CD14-positive monocyte (primary cell): ENCODE measurements around the gene VWA3A. TPM values are rescaled to one million over a fixed set of nuclear protein-coding genes. Genes with fewer than 3 reads are reported as not detected.
A peak's percentile ranks its signal among the peaks of the same experiment; 100 is the strongest.

ENCODE experiments used
- DNase-seq, 3 donors: peaks; one replicate each; pipeline ENCODE4 v3.0.0-alpha.2; 2011 to 2022
- H2AFZ ChIP-seq: 2 replicates; pipeline ENCODE4 v1.6.0; 2012; ENCODE audit warnings: mild to moderate bottlenecking, low read depth, low read length, inconsistent platforms; ENCODE audit not compliant: insufficient read depth, poor library complexity, severe bottlenecking
- H3K27ac ChIP-seq, 2 donors: 1 replicate in 1 of 2; 2 replicates in 1 of 2; pipeline ENCODE4 v1.5.1; 2012 to 2013; ENCODE audit warnings: low read length in 2 of 2, control low read depth in 1 of 2, inconsistent platforms in 1 of 2, low read depth in 1 of 2, mild to moderate bottlenecking in 1 of 2
- H3K27me3 ChIP-seq, 2 donors: one replicate each; pipeline versions ENCODE4 v1.6.0 to v1.6.1; 2011 to 2013; ENCODE audit warnings: low read length in 2 of 2; ENCODE audit not compliant: control insufficient read depth in 2 of 2, insufficient read depth in 2 of 2
- H3K36me3 ChIP-seq, 2 donors: replicated peaks in 1 of 2; 1 replicate in 1 of 2; 2 replicates in 1 of 2; pipeline versions ENCODE4 v1.5.1 to v1.6.1; 2012 to 2013; ENCODE audit warnings: low read length in 2 of 2, control low read depth in 1 of 2, inconsistent platforms in 1 of 2, mild to moderate bottlenecking in 1 of 2; ENCODE audit not compliant: insufficient read depth in 2 of 2, control insufficient read depth in 1 of 2
- H3K4me1 ChIP-seq, 2 donors: 1 replicate in 1 of 2; 2 replicates in 1 of 2; pipeline versions ENCODE4 v1.5.1 to v1.6.1; 2012 to 2013; ENCODE audit warnings: low read length in 2 of 2, control low read depth in 1 of 2, inconsistent platforms in 1 of 2, mild to moderate bottlenecking in 1 of 2, moderate library complexity in 1 of 2; ENCODE audit not compliant: insufficient read depth in 2 of 2, control insufficient read depth in 1 of 2
- H3K4me2 ChIP-seq: replicated peaks from 2 replicates; pipeline ENCODE3; 2012; ENCODE audit warnings: low read length, moderate library complexity, mild to moderate bottlenecking; ENCODE audit not compliant: poor library complexity, severe bottlenecking; ENCODE audit errors: extremely low read depth
- H3K4me3 ChIP-seq, 3 experiments: fragments of 200-600 bp in 1 of 3; sonication (generic) in 1 of 3; replicated peaks in 1 of 3; 1 replicate in 2 of 3; 2 replicates in 1 of 3; pipeline ENCODE4 v1.5.1; 2011 to 2013; ENCODE audit warnings: low read length in 3 of 3, mild to moderate bottlenecking in 3 of 3, control low read depth in 2 of 3, low read depth in 2 of 3, inconsistent platforms in 1 of 3, moderate library complexity in 1 of 3
- H3K79me2 ChIP-seq: 2 replicates; pipeline ENCODE4 v1.6.0; 2012; ENCODE audit warnings: mild to moderate bottlenecking, control low read depth, inconsistent platforms, low read length, moderate library complexity; ENCODE audit not compliant: insufficient read depth
- H3K9ac ChIP-seq: 2 replicates; pipeline ENCODE4 v1.6.0; 2017; ENCODE audit warnings: low read length, mild to moderate bottlenecking; ENCODE audit not compliant: insufficient read depth, poor library complexity, severe bottlenecking
- H3K9me3 ChIP-seq, 2 donors: replicated peaks in 1 of 2; 1 replicate in 1 of 2; 2 replicates in 1 of 2; pipeline versions ENCODE4 v1.5.1 to v1.6.1; 2012 to 2013; ENCODE audit warnings: low read length in 2 of 2, control low read depth in 1 of 2; ENCODE audit not compliant: control insufficient read depth in 1 of 2, insufficient read depth in 1 of 2
- H4K20me1 ChIP-seq: 2 replicates; pipeline ENCODE4 v1.6.0; 2012; ENCODE audit warnings: mild to moderate bottlenecking, low read length, control low read depth, moderate library complexity; ENCODE audit not compliant: insufficient read depth
- H3K27ac Mint-ChIP-seq, 7 donors: one replicate each; pipeline ENCODE4 v1.8.0; 2020; ENCODE audit warnings: mild to moderate bottlenecking in 7 of 7, mixed read lengths in 7 of 7, moderate library complexity in 6 of 7, inconsistent platforms in 2 of 7
- H3K27me3 Mint-ChIP-seq, 3 donors: one replicate each; pipeline ENCODE4 v1.8.0; 2021 to 2022; ENCODE audit warnings: low read depth in 3 of 3, mild to moderate bottlenecking in 3 of 3, mixed read lengths in 3 of 3, moderate library complexity in 3 of 3, inconsistent platforms in 1 of 3
- H3K36me3 Mint-ChIP-seq, 2 donors: one replicate each; pipeline ENCODE4 v1.8.0; 2020; ENCODE audit warnings: mixed read lengths in 2 of 2, inconsistent platforms in 1 of 2, mild to moderate bottlenecking in 1 of 2
- H3K4me1 Mint-ChIP-seq: one replicate; pipeline ENCODE4 v1.8.0; 2020; ENCODE audit warnings: mild to moderate bottlenecking, mixed read lengths
- H3K4me3 Mint-ChIP-seq, 2 donors: one replicate each; pipeline ENCODE4 v1.8.0; 2020; ENCODE audit warnings: mild to moderate bottlenecking in 2 of 2, mixed read lengths in 2 of 2, moderate library complexity in 1 of 2
- H3K9me3 Mint-ChIP-seq, 7 donors: one replicate each; pipeline ENCODE4 v1.8.0; 2020 to 2022; ENCODE audit warnings: mixed read lengths in 7 of 7, mild to moderate bottlenecking in 6 of 7, moderate library complexity in 6 of 7, inconsistent platforms in 2 of 7
- WGBS: methylation state at CpG from one replicate; pipeline ENCODE4 v1.1.5; 2013; ENCODE audit warnings: missing lambda C conversion rate; ENCODE audit not compliant: insufficient coverage; 5-methylcytosine and 5-hydroxymethylcytosine counted together
- intact Hi-C, 2 donors: fragments of 100-400 bp; cut with micrococcal nuclease; formaldehyde crosslinking; loops; one replicate each; pipeline versions ENCODE4 v1.15.0 to v1.15.1; 2023
- polyA plus RNA-seq, 3 donors: library from polyadenylated mRNA; depleted of rRNA in 1 of 3; unstranded in 2 of 3; stranded (reverse) in 1 of 3; fragments of 300-500 nt in 2 of 3; fragments of >200 nt in 1 of 3; fragmentation: Illumina TruSeq in 2 of 3; gene quantifications; 1 replicate in 2 of 3; 2 replicates in 1 of 3; pipeline ENCODE4 v1.2.3, GENCODE V29; 2012 to 2021
- TF ChIP-seq, protein P1 (sequence below): fragments of 200-600 bp; IDR thresholded peaks from one replicate; pipeline ENCODE4 v1.8.0; 2022; ENCODE audit warnings: antibody characterized with exemption, mild to moderate bottlenecking

The VWA3A gene
- polyA plus RNA-seq, 3 donors, result 0.09 TPM; not detected in 2

- H3K4me2 ChIP-seq, result no peak overlapping the region
- Mint-ChIP-seq H3K9me3 (peaks cover 0 to 2% (median 0%) of the 10 kb centered on the region in 7 donors), H3K27me3 (peaks cover 5 to 13% (median 8%) of the 10 kb centered on the region in 3 donors), H3K4me3 (no peak overlapping the region), H3K36me3 (peaks cover 2 to 3% of the 10 kb centered on the region in 2 donors), H3K27ac (no peak overlapping the region), H3K4me1 (peaks cover 2% of the 10 kb centered on the region)
- no peak for DNase-seq
- TF ChIP-seq, protein P1, sequence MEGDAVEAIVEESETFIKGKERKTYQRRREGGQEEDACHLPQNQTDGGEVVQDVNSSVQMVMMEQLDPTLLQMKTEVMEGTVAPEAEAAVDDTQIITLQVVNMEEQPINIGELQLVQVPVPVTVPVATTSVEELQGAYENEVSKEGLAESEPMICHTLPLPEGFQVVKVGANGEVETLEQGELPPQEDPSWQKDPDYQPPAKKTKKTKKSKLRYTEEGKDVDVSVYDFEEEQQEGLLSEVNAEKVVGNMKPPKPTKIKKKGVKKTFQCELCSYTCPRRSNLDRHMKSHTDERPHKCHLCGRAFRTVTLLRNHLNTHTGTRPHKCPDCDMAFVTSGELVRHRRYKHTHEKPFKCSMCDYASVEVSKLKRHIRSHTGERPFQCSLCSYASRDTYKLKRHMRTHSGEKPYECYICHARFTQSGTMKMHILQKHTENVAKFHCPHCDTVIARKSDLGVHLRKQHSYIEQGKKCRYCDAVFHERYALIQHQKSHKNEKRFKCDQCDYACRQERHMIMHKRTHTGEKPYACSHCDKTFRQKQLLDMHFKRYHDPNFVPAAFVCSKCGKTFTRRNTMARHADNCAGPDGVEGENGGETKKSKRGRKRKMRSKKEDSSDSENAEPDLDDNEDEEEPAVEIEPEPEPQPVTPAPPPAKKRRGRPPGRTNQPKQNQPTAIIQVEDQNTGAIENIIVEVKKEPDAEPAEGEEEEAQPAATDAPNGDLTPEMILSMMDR, result no peak
- intact Hi-C loops, result no loop called here
- no peak overlapping the region for H3K27ac ChIP-seq
- no peak overlapping the region for H2AFZ ChIP-seq
- no peaks in the 10 kb centered on the region for H3K36me3 ChIP-seq
- no peak overlapping the region for H3K9ac ChIP-seq
- no peaks in the 10 kb centered on the region for H3K27me3 ChIP-seq
- no peaks in the 10 kb centered on the region for H3K79me2 ChIP-seq
- no peaks in the 10 kb centered on the region for H4K20me1 ChIP-seq
- H3K9me3 ChIP-seq, result no peaks in the 10 kb centered on the region
- no CpG with 5 or more reads among the region's 3 CpGs for WGBS
- H3K4me1 ChIP-seq, result no peaks in the 10 kb centered on the region
- H3K4me3 ChIP-seq, result no peak overlapping the region
These were observed 1.7 kb downstream of the VWA3A start for GRCh38 chr16:22093996-22094395.

GRCh38 chr16:22098405-22099255, 6.3 kb downstream of the VWA3A start:
- Histone ChIP-seq H3K4me2 (no peak overlapping the region), H3K36me3 (no peaks in the 10 kb centered on the region), H3K27me3 (no peaks in the 10 kb centered on the region), H3K4me1 (no peaks in the 10 kb centered on the region), H3K9me3 (no peaks in the 10 kb centered on the region), H3K9ac (no peak overlapping the region), H3K27ac (no peak overlapping the region), H3K79me2 (no peaks in the 10 kb centered on the region), H3K4me3 (no peak overlapping the region), H4K20me1 (no peaks in the 10 kb centered on the region), H2AFZ (no peak overlapping the region)
- TF ChIP-seq, protein P1, result peak; percentile 40
- H3K27ac Mint-ChIP-seq, result no peak overlapping the region
- H3K36me3 Mint-ChIP-seq, result no peaks in the 10 kb centered on the region
- WGBS, result 29% methylated on average over 3 of the region's 8 CpGs
- peaks cover 0 to 2% (median 0%) of the 10 kb centered on the region in 7 donors for H3K9me3 Mint-ChIP-seq
- peaks cover 7 to 13% (median 10%) of the 10 kb centered on the region in 3 donors for H3K27me3 Mint-ChIP-seq
- intact Hi-C loops, result no loop called here
- DNase-seq, result no peak
- H3K4me1 Mint-ChIP-seq, result peaks cover 3% of the 10 kb centered on the region
- H3K4me3 Mint-ChIP-seq, result peak overlapping the region in 1 of 2 donors; percentile 60
